ENCODE data around the gene GNG13.

DNA sequence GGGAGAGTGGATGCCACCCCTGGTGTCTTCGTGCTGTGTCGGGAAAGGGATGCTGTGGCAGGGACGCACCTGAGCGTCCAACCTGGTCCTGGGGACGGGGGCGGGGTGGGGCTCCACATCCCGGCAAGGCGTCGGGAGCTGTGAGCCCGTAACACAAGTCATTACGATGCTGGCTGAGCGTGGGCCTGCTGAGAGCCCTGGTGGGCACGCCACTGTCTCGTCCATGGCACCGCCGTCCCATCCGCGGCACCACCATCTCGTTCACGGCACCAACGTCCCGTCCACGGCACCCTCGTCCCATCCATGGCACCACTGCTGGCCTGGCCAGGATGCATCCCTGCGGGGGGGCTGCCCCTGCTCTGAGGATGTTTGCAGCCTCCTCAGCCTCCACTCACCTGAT lies 24.1 kb upstream of the GNG13 start:
- TF ChIP-seq MYC (IDR thresholded peaks at IDR 0.05; ENCODE audit: borderline replicate concordance, low read length) (no peak), EHMT2 (IDR thresholded peaks at IDR 0.05; ENCODE audit: low read depth) (no peak), EP300 (IDR thresholded peaks at IDR 0.05) (no peak), REST (IDR thresholded peaks at IDR 0.05) (no peak), HOXB13 (CRISPR knock-in tag; IDR thresholded peaks at IDR 0.05; ENCODE audit: low read depth) (no peak), USF2 (IDR thresholded peaks at IDR 0.05) (no peak), MAFK (IDR thresholded peaks at IDR 0.05; ENCODE audit: partially characterized antibody) (no peak), MAZ (IDR thresholded peaks at IDR 0.05; ENCODE audit: borderline replicate concordance, low read depth, low read length) (no peak), BHLHE40 (IDR thresholded peaks at IDR 0.05; ENCODE audit: low read depth, low read length) (no peak)
- TF ChIP-seq, protein P1, sequence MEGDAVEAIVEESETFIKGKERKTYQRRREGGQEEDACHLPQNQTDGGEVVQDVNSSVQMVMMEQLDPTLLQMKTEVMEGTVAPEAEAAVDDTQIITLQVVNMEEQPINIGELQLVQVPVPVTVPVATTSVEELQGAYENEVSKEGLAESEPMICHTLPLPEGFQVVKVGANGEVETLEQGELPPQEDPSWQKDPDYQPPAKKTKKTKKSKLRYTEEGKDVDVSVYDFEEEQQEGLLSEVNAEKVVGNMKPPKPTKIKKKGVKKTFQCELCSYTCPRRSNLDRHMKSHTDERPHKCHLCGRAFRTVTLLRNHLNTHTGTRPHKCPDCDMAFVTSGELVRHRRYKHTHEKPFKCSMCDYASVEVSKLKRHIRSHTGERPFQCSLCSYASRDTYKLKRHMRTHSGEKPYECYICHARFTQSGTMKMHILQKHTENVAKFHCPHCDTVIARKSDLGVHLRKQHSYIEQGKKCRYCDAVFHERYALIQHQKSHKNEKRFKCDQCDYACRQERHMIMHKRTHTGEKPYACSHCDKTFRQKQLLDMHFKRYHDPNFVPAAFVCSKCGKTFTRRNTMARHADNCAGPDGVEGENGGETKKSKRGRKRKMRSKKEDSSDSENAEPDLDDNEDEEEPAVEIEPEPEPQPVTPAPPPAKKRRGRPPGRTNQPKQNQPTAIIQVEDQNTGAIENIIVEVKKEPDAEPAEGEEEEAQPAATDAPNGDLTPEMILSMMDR (IDR thresholded peaks at IDR 0.05), result no peak
